PC-3 (cell line): ENCODE data around the gene SLC6A1. TPM values are rescaled to one million over a fixed set of nuclear protein-coding genes. Genes with fewer than 3 reads are reported as not detected.

ENCODE experiments used
- ATAC-seq: fragments of 200-7000 bp; cut with Tn5 transposase; 2 replicates; pipeline ENCODE4 v1.9.1; 2020; ENCODE audit warnings: mild to moderate bottlenecking, moderate library complexity
- BruUV-seq: library from RNA; stranded (reverse); fragments of 400-500 nt; replicated peaks from 2 replicates; lab custom pipeline; 2021; lab: Mats Ljungman, UMichigan
- CTCF ChIA-PET: fragments of 300-600 bp; sonication (Branson Sonifier 250); formaldehyde crosslinking; loops from one replicate; lab custom pipeline; 2022; ENCODE audit warnings: antibody characterized with exemption; lab: Charles Lee
- POLR2A ChIA-PET: fragments of 300-600 bp; sonication (Branson Sonifier 250); formaldehyde crosslinking; loops from one replicate; lab custom pipeline; 2022; ENCODE audit warnings: antibody characterized with exemption; ENCODE audit not compliant: unreplicated experiment; lab: Charles Lee
- DNase-seq: peaks from one replicate; pipeline ENCODE4 v3.0.0-alpha.2; 2015
- H2AFZ ChIP-seq: fragments of 300-600 bp; sonication (generic); 2 replicates; pipeline ENCODE4 v1.6.0; 2016; ENCODE audit warnings: antibody characterized with exemption, low read length
- H3F3A ChIP-seq: fragments of 300-600 bp; sonication (generic); one replicate; pipeline ENCODE4 v1.6.0; 2017; ENCODE audit warnings: antibody characterized with exemption, low read length, control low read depth, mild to moderate bottlenecking; ENCODE audit not compliant: unreplicated experiment
- H3K27ac ChIP-seq: fragments of 300-600 bp; sonication (generic); 2 replicates; pipeline ENCODE4 v1.5.1; 2016; ENCODE audit warnings: mild to moderate bottlenecking, low read length
- H3K27me3 ChIP-seq: fragments of 300-600 bp; sonication (generic); 2 replicates; pipeline ENCODE4 v1.6.1; 2016; ENCODE audit warnings: low read length, mixed read lengths
- H3K36me3 ChIP-seq: fragments of 300-600 bp; sonication (generic); 2 replicates; pipeline ENCODE4 v1.6.1; 2016; ENCODE audit warnings: low read depth, mixed run types, low read length, mixed read lengths
- H3K4me1 ChIP-seq: fragments of 300-600 bp; sonication (generic); 2 replicates; pipeline ENCODE4 v1.5.1; 2016; ENCODE audit warnings: low read length; ENCODE audit not compliant: insufficient read depth
- H3K4me2 ChIP-seq: fragments of 300-600 bp; sonication (generic); 2 replicates; pipeline ENCODE4 v1.6.0; 2016; ENCODE audit warnings: low read length
- H3K4me3 ChIP-seq: fragments of 300-600 bp; sonication (generic); 2 replicates; pipeline ENCODE4 v1.5.1; 2016; ENCODE audit warnings: mild to moderate bottlenecking, low read length, mixed read lengths
- H3K79me2 ChIP-seq: fragments of 300-600 bp; sonication (generic); 2 replicates; pipeline ENCODE4 v1.6.1; 2017; ENCODE audit warnings: low read length, mixed read lengths
- H3K9ac ChIP-seq: fragments of 300-600 bp; sonication (generic); 2 replicates; pipeline ENCODE4 v1.6.0; 2016; ENCODE audit warnings: mild to moderate bottlenecking, low read length
- H3K9me2 ChIP-seq: fragments of 300-600 bp; sonication (generic); replicated peaks from 2 replicates; pipeline ENCODE4 v1.6.1; 2016; ENCODE audit warnings: mixed run types, low read length, mixed read lengths
- H3K9me3 ChIP-seq: fragments of 300-600 bp; sonication (generic); 2 replicates; pipeline ENCODE4 v1.6.1; 2016; ENCODE audit warnings: low read length, mixed read lengths
- H4K20me1 ChIP-seq: fragments of 300-600 bp; sonication (generic); 2 replicates; pipeline ENCODE4 v1.6.1; 2016; ENCODE audit warnings: low read length, mixed read lengths
- CTCF ChIP-seq: fragments of 300-600 bp; sonication (generic); conservative IDR thresholded peaks from 2 replicates; pipeline ENCODE4 v1.5.1; 2017; ENCODE audit warnings: antibody characterized with exemption, low read depth, mild to moderate bottlenecking, low read length
- EZH2 ChIP-seq: fragments of 300-600 bp; sonication (generic); IDR thresholded peaks from one replicate; pipeline ENCODE4 v1.6.1; 2017; ENCODE audit warnings: antibody characterized with exemption, mild to moderate bottlenecking, low read length; ENCODE audit not compliant: unreplicated experiment
- EZH2phosphoT487 ChIP-seq: fragments of 300-600 bp; sonication (generic); IDR thresholded peaks from 2 replicates; pipeline ENCODE4 v1.6.1; 2018; ENCODE audit warnings: mild to moderate bottlenecking, antibody characterized with exemption, low read length, borderline replicate concordance
- intact Hi-C: fragments of 100-400 bp; cut with micrococcal nuclease; formaldehyde crosslinking; loops from 2 replicates; pipeline ENCODE4 v1.9.0; 2023
- total RNA-seq: library from RNA; depleted of rRNA; stranded (reverse); fragments of >200 nt; gene quantifications from 2 replicates; pipeline ENCODE4 v1.2.3, GENCODE V29; 2014

The SLC6A1 gene
- total RNA-seq, 1 experiment from 2014 or later = not detected

DNA sequence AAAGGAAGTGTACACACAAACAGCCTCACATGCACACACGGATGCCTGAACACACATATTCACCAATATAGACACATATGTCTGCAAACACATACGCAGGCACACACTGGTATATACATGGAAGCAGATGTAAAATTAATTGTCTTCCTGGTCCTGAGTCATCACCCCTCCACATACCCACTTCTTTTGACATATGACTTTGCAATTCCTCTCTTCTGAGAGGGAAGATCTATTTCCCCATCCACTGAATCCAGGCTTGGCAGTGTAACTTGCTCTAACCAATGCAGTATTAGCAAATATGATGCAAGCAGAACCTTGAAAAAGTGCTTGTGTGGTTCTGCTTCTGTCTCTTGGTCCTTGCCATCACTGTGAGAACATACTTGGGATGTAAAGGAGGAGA lies 84.9 kb downstream of the SLC6A1 start:
- DNase-seq (peak; percentile 44), ATAC-seq (no peak)
- CTCF ChIA-PET = no interaction called here
- H3K27me3 ChIP-seq = no peaks in the 10 kb centered on the region
- no peak for TF ChIP-seq EZH2phosphoT487
- TF ChIP-seq CTCF = no peak
- no peaks in the 10 kb centered on the region for H3K79me2 ChIP-seq
- H3K9me2 ChIP-seq = no peaks in the 10 kb centered on the region
- intact Hi-C loops = no loop called here
- H3K9me3 ChIP-seq = no peaks in the 10 kb centered on the region
- H3K4me1 ChIP-seq = peaks cover 22% of the 10 kb centered on the region
- H3K27ac ChIP-seq = no peak overlapping the region
- POLR2A ChIA-PET = interaction anchor here (0.7 kb wide), 1 partner anchor 95 kb away, joined by 4 read pairs; no protein-coding TSS in a partner anchor
- H3K9ac ChIP-seq = no peak overlapping the region
- H3K36me3 ChIP-seq = no peaks in the 10 kb centered on the region
- H3K4me2 ChIP-seq = no peak overlapping the region
- no peak overlapping the region for H2AFZ ChIP-seq
- H3F3A ChIP-seq = no peaks in the 10 kb centered on the region
- BruUV-seq = no TSS peak
- H4K20me1 ChIP-seq = no peaks in the 10 kb centered on the region
- no peak overlapping the region for H3K4me3 ChIP-seq

- no peak overlapping the region for H2AFZ ChIP-seq
- H3K9me3 ChIP-seq = no peaks in the 10 kb centered on the region
- no peaks in the 10 kb centered on the region for H4K20me1 ChIP-seq
- ATAC-seq (no peak), DNase-seq (no peak)
- no peaks in the 10 kb centered on the region for H3K36me3 ChIP-seq
- no peak overlapping the region for H3K4me3 ChIP-seq
- H3K27ac ChIP-seq = no peak overlapping the region
- H3K4me2 ChIP-seq = no peak overlapping the region
- H3K79me2 ChIP-seq = no peaks in the 10 kb centered on the region
- H3K9me2 ChIP-seq = no peaks in the 10 kb centered on the region
- POLR2A ChIA-PET = interaction anchor here (0.8 kb wide), 1 partner anchor 58 kb away, joined by 6 read pairs; no protein-coding TSS in a partner anchor
- intact Hi-C loops = no loop called here
- no peaks in the 10 kb centered on the region for H3F3A ChIP-seq
- peaks cover 24% of the 10 kb centered on the region for H3K4me1 ChIP-seq
- CTCF ChIA-PET = no interaction called here
- BruUV-seq = no TSS peak
- TF ChIP-seq EZH2 (no peak), EZH2phosphoT487 (no peak), CTCF (no peak)
- no peak overlapping the region for H3K9ac ChIP-seq
- H3K27me3 ChIP-seq = no peaks in the 10 kb centered on the region
Observed at GRCh38 chr3:11078826-11079515, 86.4 kb downstream of the SLC6A1 start.

- ChIA-PET POLR2A (interaction anchor here (0.7 kb wide), 1 partner anchor 17 kb away, joined by 3 read pairs; no protein-coding TSS in a partner anchor), CTCF (no interaction called here)
- Histone ChIP-seq H3K9ac (peak overlapping the region; percentile 71), H4K20me1 (no peaks in the 10 kb centered on the region), H3K27me3 (no peaks in the 10 kb centered on the region), H3K9me2 (no peaks in the 10 kb centered on the region), H2AFZ (peak overlapping the region; percentile 8; the same call in 1 of the 2 replicates), H3F3A (no peaks in the 10 kb centered on the region), H3K4me3 (0 out of 2 replicates have a peak overlapping the region, but pooled peaks have one; percentile 1), H3K9me3 (no peaks in the 10 kb centered on the region), H3K79me2 (no peaks in the 10 kb centered on the region), H3K36me3 (no peaks in the 10 kb centered on the region), H3K27ac (peak overlapping the region; percentile 79), H3K4me1 (peaks cover 40% of the 10 kb centered on the region), H3K4me2 (peak overlapping the region; percentile 65)
- peak; percentile 91 for DNase-seq
- intact Hi-C loops = loop anchor here (1.0 kb wide), 1 partner anchor 57 kb away; no protein-coding TSS in a partner anchor
- no TSS peak for BruUV-seq
- TF ChIP-seq CTCF (no peak), EZH2 (no peak), EZH2phosphoT487 (no peak)
- ATAC-seq = peak; percentile 97
Observed at GRCh38 chr3:11080492-11080891, 87.9 kb downstream of the SLC6A1 start.
